Uterus (tissue), 2 donors: ENCODE results near the gene CELF4.

Source experiments
- POLR2A ChIP-seq, 2 donors: fragments of 450-650 bp; IDR thresholded peaks; one replicate each; pipeline ENCODE4 v1.6.1; 2016; ENCODE audit warnings: antibody characterized with exemption in 2 of 2, mild to moderate bottlenecking in 1 of 2, moderate library complexity in 1 of 2
- TF ChIP-seq, protein P1 (sequence below), 4 experiments: fragments of 200-600 bp in 2 of 4; fragments of 450-650 bp in 2 of 4; sonication (generic) in 2 of 4; IDR thresholded peaks; one replicate each; pipeline ENCODE4 v1.5.1; 2016 to 2019; ENCODE audit warnings: antibody characterized with exemption in 4 of 4, mild to moderate bottlenecking in 2 of 4, moderate library complexity in 1 of 4

- TF ChIP-seq, protein P1, sequence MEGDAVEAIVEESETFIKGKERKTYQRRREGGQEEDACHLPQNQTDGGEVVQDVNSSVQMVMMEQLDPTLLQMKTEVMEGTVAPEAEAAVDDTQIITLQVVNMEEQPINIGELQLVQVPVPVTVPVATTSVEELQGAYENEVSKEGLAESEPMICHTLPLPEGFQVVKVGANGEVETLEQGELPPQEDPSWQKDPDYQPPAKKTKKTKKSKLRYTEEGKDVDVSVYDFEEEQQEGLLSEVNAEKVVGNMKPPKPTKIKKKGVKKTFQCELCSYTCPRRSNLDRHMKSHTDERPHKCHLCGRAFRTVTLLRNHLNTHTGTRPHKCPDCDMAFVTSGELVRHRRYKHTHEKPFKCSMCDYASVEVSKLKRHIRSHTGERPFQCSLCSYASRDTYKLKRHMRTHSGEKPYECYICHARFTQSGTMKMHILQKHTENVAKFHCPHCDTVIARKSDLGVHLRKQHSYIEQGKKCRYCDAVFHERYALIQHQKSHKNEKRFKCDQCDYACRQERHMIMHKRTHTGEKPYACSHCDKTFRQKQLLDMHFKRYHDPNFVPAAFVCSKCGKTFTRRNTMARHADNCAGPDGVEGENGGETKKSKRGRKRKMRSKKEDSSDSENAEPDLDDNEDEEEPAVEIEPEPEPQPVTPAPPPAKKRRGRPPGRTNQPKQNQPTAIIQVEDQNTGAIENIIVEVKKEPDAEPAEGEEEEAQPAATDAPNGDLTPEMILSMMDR (IDR thresholded peaks at IDR 0.05) = no peak
- no peak for TF ChIP-seq POLR2A (IDR thresholded peaks at IDR 0.05)
These were observed 19.5 kb upstream of the CELF4 start for GRCh38 chr18:37584952-37585695.
